ENCODE measurements around the gene IGFBP4.

- TF ChIP-seq TARDBP (IDR thresholded peaks at IDR 0.05) (no peak), FOXA1 (IDR thresholded peaks at IDR 0.05) (no peak), ZNF384 (IDR thresholded peaks at IDR 0.05) (no peak), L3MBTL2 (conservative IDR thresholded peaks at IDR 0.05) (no peak), NFRKB (IDR thresholded peaks at IDR 0.05) (no peak), SP1 (IDR thresholded peaks at IDR 0.05) (no peak), BHLHE40 (IDR thresholded peaks at IDR 0.05; ENCODE audit: borderline replicate concordance) (no peak), LEF1 (IDR thresholded peaks at IDR 0.05; ENCODE audit: borderline replicate concordance) (no peak), FOXK2 (IDR thresholded peaks at IDR 0.05) (no peak), FOXM1 (IDR thresholded peaks at IDR 0.05; ENCODE audit: borderline replicate concordance) (no peak), SUZ12 (IDR thresholded peaks at IDR 0.05) (no peak)
These were observed 30.4 kb upstream of the IGFBP4 start for GRCh38 chr17:40412880-40413279.

Data from HEK293T (cell line).